ENCODE measurements around the gene SVIP.

The SVIP gene

GRCh38 chr11:22829231-22830081 is at the start of gene SVIP:
SVIP (minus strand) TSS chr11:22829801; CDS start chr11:22829748, 53 bp downstream.
- peak; percentile 97 for DNase-seq

GRCh38 chr11:22878604-22879003 is 49.0 kb upstream of the SVIP start:
- no peak for DNase-seq

DNA sequence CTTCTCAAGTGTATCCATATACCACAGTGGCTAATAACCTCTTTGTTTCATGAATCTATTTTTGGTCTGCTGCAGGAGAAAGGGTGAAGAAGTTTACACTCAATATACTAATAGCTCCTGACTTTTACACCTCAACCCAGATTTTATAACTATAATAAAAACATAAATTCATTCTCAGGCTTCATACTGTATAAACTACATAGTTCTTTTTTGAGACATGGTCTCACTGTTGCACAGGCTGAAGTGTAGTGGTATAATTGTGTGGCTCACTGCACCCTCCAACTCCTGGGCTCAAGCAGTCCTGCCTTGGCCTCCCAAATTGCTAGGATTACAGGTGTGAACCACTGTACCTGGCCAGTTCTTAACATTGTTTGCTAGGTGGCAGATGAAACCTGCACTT is 48.4 kb upstream of the SVIP start:
- no peak for DNase-seq

GRCh38 chr11:22875869-22876473 is 46.4 kb upstream of the SVIP start:
- DNase-seq, result peak; percentile 83

GRCh38 chr11:22869325-22869724 is 39.7 kb upstream of the SVIP start:
- DNase-seq, result no peak

GRCh38 chr11:22860241-22860640 is 30.6 kb upstream of the SVIP start, which contains the start of gene CCDC179:
CCDC179 (minus strand) TSS chr11:22860474; CDS start chr11:22860421, 53 bp downstream.
- no peak for DNase-seq

- DNase-seq, result no peak
Measured at GRCh38 chr11:22859756-22860155, 30.2 kb upstream of the SVIP start.

DNA sequence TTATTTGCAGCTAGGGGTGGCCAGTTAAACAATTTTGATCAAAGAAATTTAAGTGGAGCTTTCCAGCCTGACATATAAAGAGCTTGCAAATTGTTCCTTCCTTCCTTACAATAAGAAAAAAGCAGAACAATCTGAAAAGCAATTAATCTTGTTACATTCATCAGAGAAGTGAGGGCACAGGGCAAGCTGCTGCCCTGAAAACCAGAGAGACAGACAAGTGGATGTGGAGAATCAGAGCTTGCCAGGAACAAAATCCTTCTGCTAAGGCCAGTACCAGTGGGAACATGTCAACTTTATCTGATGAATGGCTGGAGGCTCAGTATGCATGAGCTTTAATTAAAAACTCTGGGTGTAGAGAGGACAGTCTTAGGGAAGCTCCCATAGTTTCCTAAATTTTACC is 21.9 kb upstream of the SVIP start:
- DNase-seq, result no peak

DNA sequence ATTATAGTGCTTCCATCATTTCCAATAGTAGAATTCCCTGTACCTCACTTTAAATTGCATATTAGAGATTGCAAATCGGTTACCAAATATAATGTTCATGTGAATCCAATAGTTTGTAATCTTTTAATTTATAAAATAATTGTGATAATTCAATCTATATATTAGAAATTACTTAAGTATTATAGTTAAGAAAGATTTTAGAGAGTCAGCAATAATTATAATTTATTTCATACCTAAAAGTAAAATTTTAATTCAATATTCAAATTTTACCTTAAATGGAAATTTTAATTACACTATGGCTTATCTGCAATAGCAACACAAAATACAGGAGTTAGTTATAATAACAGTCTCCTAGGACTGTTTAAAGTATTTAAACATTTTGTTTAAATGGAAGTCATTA is 17.1 kb upstream of the SVIP start:
- DNase-seq, result no peak

GRCh38 chr11:22832315-22833015 is 2.9 kb upstream of the SVIP start:
- DNase-seq, result no peak

DNA sequence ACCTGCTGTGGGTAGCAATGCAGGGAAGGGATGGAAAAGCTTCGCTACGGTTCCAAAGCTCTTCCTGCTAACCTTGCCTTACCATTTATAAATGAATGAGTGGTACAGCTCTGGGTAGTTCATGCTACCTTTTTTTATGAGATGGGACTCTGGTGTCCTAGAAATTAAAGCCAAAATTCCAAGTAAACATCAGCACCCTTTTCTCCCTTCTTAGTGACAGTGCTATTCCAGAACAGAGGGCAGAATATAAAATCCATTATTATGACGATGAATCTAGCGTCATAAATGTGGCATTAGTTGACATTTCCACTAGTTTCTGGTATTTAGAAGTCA is 447 bp upstream of the SVIP start:
- no peak for DNase-seq

DNA sequence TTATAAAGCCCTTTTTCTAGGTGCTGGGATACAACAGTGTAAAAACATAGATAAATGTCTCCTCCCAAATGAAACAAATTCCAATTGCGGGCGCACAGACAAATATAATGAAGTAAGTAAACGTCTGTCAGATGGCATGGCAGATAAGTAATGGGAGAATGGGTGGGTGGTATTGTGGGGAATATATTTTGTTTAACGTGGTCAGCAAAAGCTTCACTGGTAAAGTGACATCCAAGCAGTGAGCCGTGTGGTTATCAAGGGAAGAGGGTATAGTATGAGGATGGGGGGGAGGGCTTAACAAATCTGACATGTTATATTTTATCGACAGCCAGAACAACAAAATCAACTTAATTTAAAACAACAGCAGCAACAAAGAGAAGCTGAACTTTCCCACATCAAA is 1.2 kb downstream of the SVIP start:
- DNase-seq, result no peak

DNA sequence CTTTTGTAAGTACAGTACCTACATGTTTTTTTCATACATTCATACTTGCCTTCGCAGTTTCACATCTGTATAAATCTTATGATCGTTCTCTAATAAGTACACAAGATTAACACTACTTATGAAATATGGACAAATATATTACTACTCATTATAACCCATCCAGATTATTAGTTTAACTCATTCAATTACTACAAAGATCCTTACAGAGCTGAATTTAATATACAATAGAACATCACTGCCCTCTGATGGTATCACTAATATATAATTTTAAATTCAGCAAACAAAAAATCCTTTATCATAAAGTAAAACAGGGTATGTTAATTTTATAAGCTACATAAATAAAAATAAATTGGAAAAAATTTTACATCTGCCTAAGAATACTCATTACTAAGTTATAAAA is 7.4 kb downstream of the SVIP start:
- no peak for DNase-seq

DNA sequence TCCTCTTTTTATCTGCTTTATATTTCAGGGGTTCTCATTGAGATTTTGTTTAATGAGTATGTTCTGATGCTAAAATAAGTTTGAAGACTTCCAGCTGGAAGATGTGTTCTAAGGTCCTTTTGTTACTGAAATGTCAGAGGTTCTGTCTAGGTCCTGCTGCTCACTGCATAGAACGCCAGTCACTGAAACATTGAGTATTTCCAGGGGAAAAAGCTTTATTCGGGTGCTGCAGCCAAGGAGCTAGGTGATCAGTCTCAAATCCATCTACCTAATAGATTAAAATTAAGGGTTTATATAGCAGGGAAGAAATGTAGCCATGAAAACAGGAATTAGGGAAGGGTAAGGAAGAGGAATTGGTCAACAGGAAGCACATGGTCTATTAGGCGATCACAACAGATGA is 19.7 kb downstream of the SVIP start:
- DNase-seq, result no peak

DNA sequence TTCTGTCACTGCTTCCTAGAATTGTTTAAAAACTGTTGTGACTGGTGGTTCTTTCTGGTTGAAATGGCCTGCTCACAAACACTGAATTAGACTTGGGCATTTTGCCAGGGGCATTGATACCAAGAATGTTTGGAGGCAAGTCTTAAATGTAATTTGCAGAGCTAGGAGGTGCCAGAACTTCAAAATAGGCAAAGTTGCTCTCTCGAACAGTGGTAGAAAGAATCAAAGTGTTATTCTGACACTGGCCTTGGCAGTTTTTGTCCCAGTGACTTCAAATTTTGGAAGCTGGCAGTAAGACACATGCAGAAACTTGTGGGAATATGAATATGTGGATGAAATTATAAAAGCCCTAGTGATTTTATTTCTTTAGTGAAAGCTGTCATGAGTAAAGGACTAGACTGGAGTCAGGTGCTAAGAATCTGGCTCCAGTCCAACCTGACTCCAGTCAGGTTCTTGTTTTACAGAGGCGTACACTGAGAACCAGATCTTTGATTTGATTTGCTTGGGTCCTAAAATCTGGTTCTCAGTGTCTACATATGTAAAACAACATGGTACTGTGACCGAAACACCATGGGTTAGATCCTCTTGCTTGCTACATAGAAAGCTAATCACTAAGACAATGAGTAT is 20.9 kb downstream of the SVIP start:
- no peak for DNase-seq

GRCh38 chr11:22807855-22808570 is 21.6 kb downstream of the SVIP start:
- DNase-seq, result no peak

- DNase-seq, result no peak
Measured at GRCh38 chr11:22807391-22807790, 22.2 kb downstream of the SVIP start.

DNA sequence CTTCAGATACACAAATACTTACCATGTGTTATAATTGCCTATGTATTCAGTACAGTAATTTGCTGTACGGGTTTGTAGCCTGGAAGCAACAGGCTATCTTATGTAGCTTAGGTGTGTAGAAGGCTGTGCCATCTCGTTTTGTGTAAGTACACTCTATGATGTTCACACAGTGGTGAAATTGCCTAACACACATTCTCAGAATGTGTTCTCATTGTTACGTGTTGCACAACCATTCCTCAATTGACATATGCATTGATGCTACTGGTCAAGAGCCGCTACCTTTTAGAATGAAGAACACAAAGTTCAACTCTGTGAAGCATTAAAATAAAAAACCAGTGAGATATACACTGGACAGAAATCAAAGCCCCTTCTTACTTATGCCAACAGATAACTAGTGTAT is 26.7 kb downstream of the SVIP start:
- DNase-seq, result no peak

DNA sequence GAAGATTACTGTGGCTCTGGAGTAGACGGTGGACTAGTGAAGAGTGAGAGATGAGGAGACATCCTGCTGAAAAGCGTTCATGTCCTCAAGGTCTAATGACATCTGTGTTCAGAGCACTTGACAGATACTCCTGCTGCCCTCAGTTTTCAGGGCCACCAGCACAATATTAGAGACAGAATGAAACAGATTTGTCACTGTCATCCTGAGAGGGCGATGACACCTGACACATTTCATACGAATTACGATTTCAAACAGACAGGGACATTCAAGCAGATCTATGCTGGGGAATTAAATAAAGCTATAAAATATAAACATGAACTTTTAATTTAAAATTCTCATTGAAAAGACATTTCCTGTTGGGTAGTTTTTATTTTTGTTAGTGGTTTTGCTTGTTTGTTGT is 29.1 kb downstream of the SVIP start:
- DNase-seq, result no peak

DNA sequence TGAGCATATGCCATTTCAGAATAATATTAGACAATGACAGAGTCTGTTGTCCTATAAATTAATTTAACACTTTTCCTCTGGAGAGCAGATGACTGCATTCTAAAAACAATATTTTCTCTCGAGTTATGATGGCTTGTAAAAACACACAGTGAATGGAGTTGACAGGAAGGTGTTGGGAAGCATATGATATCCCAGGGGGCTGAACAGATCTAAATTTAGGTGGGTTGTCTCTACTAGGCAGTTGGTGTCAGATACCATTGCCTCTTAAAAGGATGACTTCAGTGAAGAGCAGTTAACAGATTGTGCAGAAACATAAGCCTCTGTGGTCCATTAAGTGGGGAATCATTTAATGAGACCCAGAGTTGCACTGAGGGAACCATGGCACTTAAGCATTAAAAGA is 30.7 kb downstream of the SVIP start:
- DNase-seq, result no peak

GRCh38 chr11:22797047-22797446 is 32.6 kb downstream of the SVIP start:
- DNase-seq, result no peak

- DNase-seq, result no peak
Measured at GRCh38 chr11:22795914-22796313, 33.7 kb downstream of the SVIP start.

DNA sequence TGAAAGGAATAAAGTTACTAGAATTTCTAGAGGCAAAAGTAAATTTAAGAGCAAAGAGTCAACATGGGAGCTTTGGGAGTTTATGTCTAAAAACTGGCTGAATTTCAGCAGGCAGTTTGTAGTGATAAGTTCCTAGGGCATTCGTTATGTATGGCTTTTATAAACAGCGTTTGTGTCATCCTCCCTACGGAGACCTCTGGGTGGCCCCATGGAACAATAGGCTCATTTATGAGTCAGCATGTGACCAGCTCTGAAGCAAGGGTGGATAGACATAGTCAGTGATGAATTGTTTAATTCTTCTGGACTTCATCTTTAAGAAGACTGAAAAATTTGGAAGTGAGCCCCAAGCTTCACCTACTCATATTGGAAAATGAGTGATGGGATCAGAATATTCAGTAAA is 37.1 kb downstream of the SVIP start:
- DNase-seq, result no peak

Data from NCI-H1092 (cell line).